ENCODE results near the gene TTC39B.

Gene TTC39B

DNA sequence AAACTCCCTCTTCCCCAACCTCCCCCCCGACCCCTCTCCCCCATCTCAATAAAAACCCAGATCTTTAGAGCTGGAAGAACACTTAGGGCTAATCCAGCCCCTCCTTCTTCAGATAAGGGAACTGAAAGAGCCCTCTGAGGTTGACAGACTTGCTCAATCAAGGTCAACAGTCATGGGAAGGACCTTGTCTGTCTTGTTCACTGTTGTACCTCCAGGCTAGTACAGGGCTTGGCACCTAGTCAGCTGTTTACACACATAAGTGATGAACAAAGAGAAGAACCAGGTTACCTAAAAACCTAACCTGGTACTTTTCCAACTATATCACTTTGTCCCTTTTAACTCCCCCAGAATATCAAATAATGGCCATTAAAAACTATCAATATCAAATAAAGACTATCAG, 2.4 kb downstream of the TTC39B start:
- DNase-seq (ENCODE audit: low read depth) = no peak

DNA sequence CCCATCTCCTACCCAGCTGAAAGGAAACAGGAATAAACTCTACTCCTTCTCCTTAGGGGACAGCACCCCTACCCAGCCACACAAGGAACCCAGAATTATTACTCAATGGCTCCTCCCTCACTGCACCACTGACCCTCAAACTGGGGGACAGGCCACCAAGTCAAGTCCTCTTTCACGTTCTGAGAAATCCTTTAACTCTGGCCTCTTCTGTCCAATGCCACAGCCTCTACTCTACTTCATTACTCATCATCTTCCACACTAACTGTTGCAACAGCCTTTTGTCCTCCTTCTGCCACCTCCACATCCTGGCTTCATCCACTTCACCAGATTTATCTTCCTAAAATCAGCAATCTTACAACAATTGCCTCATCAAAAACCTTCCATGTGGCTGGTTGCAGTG, 6.8 kb downstream of the TTC39B start:
- DNase-seq (ENCODE audit: low read depth) = no peak

DNA sequence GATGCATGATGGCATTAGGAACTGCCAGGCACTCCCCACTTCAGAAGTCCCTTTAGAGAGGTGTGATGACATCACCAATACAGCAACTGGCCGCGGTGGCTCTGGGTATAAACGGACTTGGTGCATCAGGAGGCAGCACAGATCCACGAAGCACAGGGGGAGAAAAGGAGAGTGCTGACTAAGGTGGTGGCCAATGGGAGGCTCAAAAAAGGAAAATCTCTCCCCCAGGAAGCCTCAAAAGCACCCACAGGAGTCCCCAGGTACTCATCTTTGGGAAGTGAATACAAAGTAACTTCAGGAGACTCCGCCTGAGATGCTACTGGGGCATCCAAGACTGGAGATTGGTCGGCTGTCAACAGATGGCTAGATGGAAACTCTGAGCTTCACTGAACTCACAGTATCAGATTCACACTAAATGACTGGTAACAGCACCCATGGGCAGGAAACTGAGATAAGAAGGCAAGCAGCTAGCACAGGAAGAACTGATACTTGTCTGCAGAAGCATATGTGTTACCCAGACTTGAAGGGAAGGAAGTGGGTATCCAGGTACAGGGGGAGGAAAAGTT, 7.6 kb downstream of the TTC39B start:
- DNase-seq (ENCODE audit: low read depth) = no peak

DNA sequence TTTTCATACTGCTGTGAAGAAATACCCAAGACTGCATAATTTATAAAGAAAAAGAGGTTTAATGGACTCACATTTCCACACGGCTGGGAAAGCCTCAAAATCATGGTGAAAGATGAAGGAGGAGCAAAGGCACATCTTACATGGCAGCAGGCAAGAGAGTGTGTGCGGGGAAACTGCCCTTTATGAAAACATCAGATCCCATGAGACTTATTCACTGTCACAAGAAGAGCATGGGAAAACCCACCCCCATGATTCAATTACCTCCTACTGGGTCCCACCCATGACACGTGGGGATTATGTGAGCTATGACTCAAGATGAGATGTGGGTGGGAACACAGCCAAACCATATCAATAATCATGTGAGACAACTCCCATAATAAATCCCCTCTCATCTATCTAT, 8.7 kb downstream of the TTC39B start:
- DNase-seq (ENCODE audit: low read depth) = no peak

DNA sequence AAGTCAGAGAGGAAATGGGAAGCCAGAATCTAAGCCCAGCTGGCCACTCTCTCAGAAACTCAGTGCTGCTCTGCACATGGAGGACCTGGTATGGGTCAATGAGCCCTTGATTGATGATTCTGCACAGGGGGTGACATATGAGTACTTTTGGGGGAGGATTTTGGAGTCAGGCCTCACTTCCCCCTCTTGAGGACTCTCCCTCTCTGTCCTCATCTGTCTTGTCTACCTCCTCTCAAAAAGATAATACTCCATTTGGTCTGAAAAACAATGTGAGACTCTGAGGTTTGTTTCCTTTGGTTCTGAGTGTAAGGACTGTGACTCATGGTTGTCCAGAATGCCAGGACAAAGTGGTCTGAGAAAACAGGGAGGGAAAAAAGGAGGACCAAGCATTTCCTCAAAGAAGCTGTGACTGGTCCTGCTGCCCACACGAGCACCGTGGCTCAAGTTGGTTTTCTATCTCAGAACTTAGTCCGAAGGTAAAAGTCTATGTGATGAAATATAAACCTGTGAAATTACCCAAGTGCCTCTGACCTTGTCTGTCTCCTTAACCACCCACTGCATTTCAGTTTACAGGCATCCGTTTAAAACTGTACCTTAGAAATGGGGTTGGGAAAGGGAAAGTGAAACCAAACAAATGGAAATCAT, 11.1 kb downstream of the TTC39B start:
- DNase-seq (ENCODE audit: low read depth) = no peak

DNA sequence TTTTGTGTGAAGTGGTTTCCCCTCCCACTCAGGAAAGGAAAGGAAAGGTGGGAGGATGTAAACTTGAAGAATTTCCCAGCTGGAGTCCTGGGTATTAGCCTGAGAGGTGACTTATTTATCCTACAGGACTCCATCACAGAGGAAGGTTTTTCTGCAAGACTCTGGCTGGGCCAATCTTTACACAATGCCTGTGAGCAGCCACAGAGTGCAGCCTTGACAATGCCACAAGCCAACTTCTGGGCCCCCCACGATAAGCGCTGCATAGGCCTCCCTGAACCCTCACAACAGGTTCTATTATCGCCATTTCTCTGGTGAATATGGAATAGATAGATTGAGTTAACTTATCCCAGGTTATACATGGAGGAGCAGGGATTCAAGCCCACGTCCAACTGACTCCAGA, 12.4 kb downstream of the TTC39B start:
- no peak for DNase-seq (ENCODE audit: low read depth)

DNA sequence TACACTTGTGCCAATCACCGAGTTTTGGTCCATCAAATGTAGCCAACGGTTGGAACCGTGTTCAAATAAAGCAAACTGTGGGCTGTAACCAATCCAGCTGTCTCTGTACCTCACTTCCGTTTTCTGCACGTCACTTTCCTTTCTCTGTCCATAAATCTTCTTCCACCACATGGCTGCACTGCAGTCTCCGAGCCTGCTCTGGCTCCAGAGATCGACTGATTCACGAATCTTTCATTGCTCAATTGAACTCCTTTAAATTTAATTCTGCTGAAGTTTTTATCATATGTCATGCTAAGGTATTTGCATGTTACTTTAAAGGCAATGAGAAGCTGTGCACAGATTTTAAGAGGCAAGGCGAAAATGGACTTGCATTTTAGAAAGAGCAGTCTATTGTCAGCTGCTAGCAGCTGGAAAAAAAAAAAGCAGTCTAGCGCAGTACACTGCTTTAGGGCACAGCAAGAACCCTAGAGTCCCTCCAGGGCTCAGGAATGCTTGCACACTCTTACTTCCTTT, 13.2 kb downstream of the TTC39B start:
- DNase-seq (ENCODE audit: low read depth) = no peak

DNA sequence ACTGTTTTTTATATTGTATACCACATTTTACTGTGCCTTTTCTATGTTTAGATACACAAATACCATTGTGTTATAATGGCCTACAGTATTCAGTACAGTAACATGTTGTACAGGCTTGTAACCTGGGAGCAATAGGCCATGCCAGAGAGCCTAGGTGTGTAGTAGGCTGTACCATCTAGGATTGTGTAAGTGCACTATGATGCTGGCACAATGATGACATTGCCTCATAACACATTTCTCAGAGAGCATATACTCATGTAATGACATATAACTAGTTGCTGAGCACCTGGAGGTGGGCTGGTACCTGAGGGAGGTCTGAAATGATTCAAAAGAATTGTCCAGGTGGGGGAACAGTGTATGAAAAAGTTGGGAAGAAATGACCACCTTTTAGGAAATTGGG, 13.9 kb downstream of the TTC39B start:
- DNase-seq (ENCODE audit: low read depth) = no peak

DNA sequence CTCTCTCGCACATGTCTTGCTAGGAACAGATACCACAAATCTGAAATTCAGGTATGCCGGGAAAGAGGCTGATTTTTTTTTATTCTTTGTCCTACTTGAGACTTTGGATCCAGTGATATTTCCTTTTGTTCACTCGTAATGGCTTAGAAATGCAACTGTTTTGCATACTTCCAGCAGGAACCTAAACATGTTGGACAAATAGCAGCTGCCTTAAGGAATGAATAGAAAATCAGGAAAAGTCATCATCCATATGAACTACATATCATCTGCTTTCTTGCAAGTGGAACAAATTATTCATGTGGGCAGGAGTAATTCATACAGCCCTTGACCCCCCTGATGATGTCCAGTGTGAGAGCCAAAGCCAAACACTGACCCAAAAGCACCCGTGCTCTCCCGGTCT, 17.4 kb downstream of the TTC39B start:
- DNase-seq (ENCODE audit: low read depth) = no peak

DNA sequence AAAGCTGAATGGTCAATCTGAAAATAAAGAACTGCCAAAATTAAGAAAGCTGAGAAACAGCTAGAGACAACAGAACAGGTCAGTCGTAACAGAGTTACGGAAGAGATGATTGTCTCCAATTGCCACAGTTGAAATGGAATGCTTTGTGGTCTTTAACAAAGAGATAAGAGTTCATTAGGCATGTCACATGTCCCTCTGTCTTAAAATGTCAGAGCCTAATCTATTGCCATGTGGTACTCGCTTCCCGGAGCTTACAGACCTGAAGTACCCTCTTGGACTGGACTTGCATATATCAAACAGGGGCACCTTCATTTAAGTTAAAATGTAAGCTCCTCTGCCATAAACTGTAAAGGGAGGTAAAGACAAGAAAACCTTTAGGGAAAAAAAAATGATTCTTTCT, 19.7 kb downstream of the TTC39B start:
- DNase-seq (ENCODE audit: low read depth) = no peak

DNA sequence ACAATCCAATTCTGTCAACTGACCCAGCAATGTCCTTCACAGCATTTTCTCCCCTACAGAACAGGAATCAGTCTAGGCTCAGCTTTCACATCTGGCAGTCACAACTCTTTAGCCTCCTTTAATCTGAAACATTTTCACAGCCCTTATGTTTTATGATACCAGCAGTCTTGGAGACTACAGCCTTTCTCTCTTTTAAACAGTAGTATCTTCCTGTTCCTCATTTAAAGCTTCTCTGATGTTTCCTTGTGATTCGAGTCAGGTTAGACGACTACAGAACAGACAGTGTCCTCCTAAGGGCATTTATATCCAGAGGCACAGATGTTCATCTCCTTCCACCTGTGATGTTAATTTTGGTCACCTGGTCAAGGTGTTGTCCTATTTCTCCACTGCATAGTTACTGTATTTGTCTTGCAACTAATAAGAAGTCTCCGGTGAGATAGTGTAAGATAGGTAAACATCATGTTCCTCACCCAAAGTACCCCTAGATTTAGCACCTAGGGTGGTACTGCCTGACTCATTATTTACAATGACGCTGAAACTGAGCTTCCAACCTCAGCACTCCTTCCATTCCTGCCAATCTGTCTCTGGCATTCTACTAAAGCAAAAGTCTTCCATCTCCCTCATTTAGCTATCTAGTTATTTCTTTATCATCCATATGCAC, 20.7 kb downstream of the TTC39B start:
- DNase-seq (ENCODE audit: low read depth) = no peak

DNA sequence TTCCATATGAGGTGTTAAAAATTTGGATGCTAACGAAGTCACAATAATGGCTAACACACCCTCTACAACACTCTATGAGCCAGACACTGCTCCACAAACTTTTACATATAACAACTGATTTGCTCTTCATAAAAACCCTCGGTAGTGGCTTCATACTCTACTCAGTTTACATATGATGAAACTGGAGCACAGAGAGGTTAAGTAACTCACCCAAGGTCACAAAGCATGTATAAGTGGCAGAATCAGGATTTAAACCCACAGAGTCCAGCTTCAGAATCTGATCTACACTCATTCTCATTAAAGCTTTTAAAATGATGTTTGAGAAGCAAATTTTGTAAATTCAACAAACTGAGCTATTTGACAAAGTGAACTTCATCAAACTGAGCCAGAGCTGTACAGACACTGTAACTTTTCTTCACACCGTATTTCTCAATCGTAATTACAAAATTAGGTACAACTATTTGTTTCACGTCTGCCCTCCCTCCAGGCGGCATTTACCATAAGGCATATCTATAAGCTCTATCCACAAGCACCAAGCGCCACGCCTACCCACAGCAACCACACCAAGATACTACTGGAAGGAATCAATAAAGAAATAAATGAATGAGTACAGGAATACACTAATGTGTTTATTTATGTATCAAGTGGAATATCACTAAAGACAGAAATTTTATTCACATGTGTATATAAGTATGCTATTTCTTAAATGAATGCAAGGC, 24.3 kb downstream of the TTC39B start:
- DNase-seq (ENCODE audit: low read depth) = no peak

DNA sequence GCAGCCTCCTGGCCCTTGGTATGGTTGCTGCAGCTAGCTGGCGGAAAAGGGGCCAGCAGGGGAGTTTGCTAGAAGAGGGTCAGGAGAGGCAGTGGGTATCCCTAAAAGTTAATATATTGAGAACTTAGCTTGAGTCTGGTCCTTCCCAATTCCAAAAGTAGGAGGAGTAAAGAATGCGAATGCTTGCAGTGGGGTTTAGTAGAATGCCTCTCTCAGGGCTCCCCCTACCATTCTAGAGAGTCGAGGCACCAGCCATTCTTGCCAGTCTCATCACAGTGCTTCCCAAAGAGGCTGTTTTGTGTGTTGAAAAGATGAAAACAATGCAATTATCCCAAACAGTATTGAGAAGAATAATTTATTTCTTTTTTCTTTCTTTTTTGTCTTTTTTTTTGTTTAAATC, 26.4 kb downstream of the TTC39B start:
- no peak for DNase-seq (ENCODE audit: low read depth)

DNA sequence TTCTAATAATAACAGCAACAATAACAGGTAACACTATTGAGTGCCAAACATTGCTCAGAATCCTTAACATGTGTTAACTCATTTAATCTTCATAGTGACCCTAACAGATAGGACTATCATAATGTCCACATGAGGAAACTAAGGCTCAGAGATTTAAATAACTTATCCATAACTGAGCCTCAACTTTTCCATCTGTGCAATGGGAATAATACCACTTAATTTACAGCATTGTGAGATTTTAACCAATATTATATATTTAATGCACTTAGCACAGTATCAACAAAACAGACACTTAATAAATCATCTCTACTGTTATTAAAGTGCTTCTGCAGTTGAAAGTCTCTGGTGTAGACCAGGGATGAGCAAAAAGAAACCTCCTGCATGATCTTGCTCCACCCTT, 28.2 kb downstream of the TTC39B start:
- DNase-seq (ENCODE audit: low read depth) = no peak

DNA sequence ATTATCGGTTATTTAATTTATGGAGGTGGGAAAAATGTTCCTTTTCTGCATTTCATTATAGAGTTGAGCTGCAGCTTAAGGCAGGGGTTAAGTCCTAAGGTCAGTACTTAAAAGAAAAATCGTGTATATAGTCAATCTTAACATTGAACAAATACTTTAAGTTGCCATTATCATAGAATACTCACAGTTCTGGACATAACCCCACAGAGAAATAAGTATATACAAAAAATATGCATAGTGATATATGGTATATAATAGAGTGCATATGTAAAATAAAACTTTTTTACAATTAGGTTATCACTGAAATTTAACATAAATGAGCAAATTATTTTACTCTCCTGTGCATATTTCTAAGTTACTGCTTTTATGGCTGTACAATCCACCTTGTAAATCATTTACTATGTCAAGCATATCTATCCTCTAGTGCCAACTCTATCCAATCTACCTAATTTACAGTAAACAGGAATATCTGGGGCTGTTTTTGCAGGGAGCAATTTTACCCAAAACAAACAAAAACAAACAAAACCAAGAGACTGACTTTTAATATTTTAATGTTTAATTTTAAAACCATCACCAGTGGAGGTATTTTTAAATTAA, 28.8 kb downstream of the TTC39B start:
- no peak for DNase-seq (ENCODE audit: low read depth)

DNA sequence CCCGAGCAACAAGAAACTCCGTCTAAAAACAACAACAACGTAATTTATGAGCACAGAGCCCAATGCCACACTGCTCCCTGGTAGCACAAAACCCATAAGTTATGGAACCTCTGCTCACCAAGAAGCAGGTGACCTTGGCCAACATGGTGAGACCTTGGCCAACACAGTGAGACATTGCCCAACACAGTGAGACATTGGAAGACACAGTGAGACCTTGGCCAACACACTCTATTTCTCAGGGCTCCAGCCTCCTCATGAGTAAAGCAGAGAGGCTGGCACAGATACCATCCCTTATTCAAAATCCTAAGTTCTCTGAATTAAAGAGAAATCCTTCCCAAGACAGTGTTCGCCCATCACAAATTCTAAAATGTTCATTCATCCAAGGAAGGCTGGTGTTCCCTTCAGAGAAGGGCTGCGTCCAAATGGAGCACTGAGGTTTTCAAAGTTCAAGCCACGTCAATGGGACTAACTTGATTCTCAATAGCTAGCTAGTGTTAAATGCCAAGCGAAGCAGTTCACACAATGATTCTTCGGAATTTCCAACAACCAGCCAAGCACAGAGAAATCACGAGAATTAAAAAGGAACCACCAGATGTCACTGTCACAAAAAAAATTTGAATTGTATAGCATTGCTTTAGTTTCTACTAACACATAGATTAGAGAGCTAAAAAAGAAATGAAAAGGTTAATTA, 29.5 kb downstream of the TTC39B start:
- no peak for DNase-seq (ENCODE audit: low read depth)

DNA sequence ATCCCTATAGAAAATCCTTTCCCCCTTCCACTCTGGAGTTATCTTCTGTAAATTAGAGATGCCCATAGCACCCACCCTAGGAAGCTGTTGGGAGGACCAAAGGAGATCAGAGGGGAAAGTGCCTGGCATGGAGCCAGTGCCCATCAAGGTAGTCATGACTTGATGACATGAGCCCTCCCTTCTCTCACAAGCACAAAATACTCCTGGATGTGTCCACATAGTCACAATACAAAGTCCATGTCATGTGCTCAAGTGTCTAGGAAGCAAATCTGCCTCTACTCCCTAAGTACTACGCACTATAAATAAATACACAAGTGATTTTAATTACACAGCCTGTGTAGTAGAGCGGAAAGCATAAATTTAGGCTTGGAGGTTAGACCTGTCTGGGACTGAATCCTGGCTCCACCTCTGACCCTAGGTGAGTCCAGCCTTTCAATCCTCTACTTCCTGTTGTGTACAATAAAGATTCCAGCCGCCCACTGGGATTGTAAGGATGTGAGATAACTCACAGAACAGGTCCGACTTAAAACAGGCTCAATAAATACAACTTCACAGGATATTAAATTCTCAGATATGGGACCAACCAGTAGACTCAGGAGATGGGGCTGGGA, 30.6 kb downstream of the TTC39B start:
- no peak for DNase-seq (ENCODE audit: low read depth)

DNA sequence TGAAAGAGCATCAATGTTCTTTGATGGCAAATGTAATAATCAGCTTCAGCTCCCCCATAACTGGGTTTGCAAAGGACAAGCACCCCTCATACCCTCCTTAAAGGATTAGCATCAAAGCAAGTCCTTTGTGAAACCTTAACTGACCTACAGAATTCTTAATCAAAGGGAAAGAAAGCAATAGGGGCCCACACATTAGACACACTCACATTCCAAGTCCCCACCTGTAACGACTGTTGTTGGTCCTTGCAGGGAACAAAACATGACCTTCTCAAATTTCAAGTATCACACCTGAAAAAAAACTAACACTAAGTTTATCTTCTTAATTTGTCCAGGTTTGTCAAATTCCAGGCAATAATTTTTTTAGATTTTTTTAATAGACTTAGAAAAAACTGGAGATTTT, 32.6 kb downstream of the TTC39B start:
- no peak for DNase-seq (ENCODE audit: low read depth)

DNA sequence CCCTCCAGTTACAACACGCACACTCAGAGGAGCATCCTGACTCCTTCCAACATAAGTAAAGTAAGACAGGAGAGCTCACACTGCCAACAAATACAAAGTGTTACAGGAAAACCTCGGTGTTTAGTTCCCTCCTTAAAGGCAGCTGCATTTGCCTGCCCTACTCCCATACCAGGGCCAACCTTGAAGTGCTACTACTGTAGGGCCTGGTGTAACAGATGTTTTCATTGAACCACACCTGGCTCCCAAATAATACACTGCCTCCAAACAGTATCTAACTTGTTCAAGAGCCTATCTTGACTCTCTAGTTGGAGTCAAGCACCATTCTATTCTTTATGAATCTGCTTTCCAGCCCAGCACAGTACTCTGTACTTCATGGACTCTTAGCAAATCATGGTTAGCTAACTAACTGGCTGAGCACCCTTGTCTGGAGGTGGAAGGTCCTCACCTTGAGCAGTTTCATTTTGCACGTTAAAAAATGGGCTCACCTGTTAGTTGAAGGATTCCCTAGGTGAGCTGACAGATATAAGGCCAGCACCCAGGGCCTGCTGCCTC, 34.6 kb downstream of the TTC39B start:
- no peak for DNase-seq (ENCODE audit: low read depth)

DNA sequence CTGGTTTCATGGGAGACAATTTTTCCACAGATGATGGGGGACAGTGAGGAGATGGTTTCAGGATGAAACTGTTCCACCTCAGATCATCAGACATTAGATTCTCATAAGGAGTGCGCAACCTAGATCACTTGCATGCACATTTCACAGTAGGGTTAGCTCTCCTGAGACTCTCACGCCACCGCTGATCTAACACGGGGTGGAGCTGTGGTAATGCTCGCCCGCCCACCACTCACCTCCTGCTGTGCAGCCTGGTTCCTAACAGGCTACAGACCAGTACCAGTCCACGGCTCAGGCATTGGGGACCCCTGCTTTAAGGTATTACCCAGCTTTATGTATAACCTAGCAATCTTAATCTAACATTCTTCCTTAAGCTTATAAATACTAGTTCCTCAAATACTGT, 35.6 kb downstream of the TTC39B start:
- no peak for DNase-seq (ENCODE audit: low read depth)

DNA sequence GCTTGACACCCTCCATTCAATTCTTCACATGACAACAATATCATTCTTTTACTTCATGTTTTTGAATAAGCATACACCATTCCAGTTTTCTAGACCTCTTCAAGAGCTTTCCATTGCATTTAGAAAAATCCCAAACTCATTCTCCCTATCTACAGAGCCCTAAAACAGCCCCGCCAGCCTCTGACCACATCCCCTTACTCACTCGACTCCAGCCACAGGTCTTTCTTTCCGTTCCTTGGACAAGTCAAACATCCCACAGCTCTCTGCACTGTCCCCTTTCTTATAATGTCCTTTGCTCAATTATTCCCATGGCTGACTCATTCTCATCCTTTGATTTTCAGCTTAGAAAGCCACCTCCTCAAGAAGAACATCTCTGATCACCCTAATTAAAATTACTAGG, 38.2 kb downstream of the TTC39B start:
- DNase-seq (ENCODE audit: low read depth) = no peak

All from stimulated activated CD8-positive, alpha-beta memory T cell treated with anti-CD3 and anti-CD28 coated beads, Interleukin-15, amount 100 ng/mL, for 1 hour (primary cell).